ENCODE data around the gene SLC39A5.

SLC39A5 gene

DNA sequence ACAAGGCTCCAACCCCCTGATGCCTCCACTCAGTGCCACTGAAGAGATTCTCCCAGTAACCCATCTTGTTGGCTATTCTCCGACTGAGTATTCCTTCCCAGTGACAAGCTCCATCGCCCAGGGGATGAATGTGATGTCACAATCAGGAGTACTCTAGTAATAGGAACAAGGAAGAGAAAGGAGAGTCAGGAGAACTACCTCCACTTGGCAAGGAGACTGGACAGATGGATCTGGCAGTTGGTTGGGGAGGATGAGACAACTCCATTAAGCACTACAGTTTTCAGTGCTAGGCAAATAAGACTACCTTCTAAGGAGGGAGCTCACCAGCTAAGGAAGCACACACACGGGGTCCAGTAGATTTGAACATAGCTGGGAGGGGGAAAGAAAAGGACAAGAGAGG lies 13.4 kb upstream of the SLC39A5 start:
- DNase-seq = no peak

- DNase-seq = no peak
These were observed 10.0 kb upstream of the SLC39A5 start for GRCh38 chr12:56219840-56220239.

GRCh38 chr12:56220611-56221231 lies 9.1 kb upstream of the SLC39A5 start:
- no peak for DNase-seq

- peak; percentile 85 for DNase-seq
These were observed 8.6 kb upstream of the SLC39A5 start for GRCh38 chr12:56221232-56221756.

- peak; percentile 99 for DNase-seq
These were observed 7.9 kb upstream of the SLC39A5 start, which contains the start of gene RNF41 for GRCh38 chr12:56221757-56222530. Gene RNF41, minus strand, starts transcription at chr12:56221922. Its CDS starts 7,875 bp downstream, at chr12:56214047.

DNA sequence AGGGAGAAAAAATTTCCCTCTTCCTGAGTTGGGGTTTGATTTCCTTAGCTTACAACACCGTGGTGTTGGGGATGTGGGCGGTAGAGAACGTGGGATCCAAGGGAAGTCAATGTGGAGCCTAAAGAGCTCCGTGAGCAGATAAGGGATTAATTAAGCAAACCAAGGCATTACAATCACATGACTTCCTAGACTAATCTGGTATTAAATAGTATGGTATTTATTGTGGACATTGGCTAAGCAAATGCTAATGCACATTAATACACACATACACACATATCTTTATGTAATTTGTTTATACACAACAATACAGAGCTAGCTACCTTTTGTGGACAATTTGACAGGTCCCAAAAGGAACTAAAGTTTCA lies 7.3 kb upstream of the SLC39A5 start:
- no peak for DNase-seq

GRCh38 chr12:56223571-56224101 lies 6.2 kb upstream of the SLC39A5 start:
- DNase-seq = no peak

GRCh38 chr12:56224102-56224701 lies 5.6 kb upstream of the SLC39A5 start, which contains the start of gene NABP2:
Gene NABP2, plus strand, starts transcription at chr12:56224342. Its CDS starts 515 bp downstream, at chr12:56224857.
- peak; percentile 99 for DNase-seq

GRCh38 chr12:56224954-56225353 lies 4.9 kb upstream of the SLC39A5 start:
- DNase-seq = no peak

DNA sequence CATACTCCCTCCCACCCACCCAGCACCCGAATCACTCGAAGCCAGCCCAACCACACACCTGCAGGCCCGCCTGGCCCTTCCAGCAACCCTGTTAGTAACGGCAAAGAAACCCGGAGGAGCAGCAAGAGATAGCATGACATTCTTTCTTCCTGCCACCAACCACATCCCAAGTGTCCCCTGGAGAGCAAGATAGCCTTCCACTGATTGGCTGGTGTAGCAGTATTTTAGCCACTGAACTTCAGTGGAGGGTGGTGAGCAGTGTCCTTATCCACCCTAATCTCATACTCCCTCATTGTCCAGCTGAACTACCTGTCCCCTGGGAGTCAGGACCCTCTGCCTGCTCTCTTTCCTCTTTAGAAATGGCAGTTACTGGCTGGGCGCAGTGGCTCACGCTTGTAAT lies 769 bp upstream of the SLC39A5 start:
- no peak for DNase-seq

GRCh38 chr12:56230432-56231183 lies 757 bp downstream of the SLC39A5 start:
- DNase-seq = no peak

GRCh38 chr12:56231184-56231582 lies 1.3 kb downstream of the SLC39A5 start:
- DNase-seq = no peak

GRCh38 chr12:56234746-56235436 lies 5.0 kb downstream of the SLC39A5 start:
- DNase-seq = no peak

GRCh38 chr12:56236091-56236490 lies 6.2 kb downstream of the SLC39A5 start:
- DNase-seq = no peak

GRCh38 chr12:56236985-56237384 lies 7.1 kb downstream of the SLC39A5 start:
- DNase-seq = no peak

- no peak for DNase-seq
These were observed 7.7 kb downstream of the SLC39A5 start for GRCh38 chr12:56237552-56237951.

DNA sequence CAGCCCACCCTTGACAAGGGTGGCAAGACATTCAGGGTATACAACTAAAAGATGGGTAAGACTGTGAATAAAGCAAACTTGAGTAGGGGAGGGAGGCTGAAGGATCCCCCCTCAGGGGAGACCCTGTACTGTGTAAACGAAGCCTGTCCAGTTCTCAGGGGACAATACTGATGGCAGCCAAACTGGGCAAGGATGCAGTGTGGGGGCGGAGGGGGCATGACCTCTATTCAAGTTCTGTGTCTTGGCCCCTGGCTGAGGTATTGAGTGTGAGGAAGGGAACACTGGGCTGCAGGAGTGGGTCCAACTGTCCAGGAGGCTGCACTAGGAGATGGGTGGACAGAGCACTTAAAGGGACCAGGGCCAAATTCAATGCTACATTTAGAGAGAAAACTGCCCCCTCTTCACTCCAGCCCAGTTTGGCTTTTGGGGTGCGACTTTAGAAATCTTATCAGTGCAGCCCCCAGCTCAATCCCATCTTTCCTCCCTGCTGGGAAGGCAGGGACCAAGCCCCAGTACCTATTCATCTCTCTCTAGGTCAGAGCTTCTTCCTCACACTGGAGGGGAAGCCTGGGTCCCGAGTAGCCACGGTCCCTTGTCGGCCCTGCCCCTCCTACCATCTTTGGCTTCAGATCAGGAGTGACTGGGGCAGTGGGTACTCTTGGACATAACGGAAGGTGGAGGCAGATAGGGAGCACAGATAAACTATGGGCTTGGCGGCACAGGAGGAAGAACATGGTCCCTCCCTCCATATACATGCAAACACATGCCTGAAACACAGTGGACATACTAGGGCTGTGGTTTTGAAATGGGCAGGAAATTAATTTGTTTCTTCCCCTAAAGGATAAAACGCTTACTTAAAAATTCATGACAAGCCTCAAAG lies 11.8 kb downstream of the SLC39A5 start:
- DNase-seq = no peak

GRCh38 chr12:56242986-56243385 lies 13.1 kb downstream of the SLC39A5 start:
- no peak for DNase-seq

DNA sequence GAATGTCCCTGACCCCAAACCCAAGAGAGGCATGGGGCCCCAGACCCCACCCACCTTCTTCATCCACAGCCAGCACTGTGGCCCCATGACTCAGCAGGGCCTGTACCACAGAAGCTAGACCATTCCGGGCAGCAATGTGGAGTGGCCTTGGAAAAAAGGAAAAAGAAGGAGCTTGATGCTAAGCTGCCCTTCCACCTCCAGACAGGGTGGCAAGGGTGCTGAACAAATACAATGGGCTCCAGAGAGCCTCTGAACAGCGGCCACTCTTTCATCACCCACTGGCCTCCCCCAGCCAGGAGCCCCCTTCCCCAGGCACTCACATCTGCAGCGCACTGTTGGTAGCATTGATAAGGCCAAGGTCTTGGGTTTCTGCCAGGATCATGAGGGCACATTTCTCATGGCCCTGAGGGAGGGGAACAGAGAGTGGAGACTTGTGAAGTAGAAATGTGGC lies 13.9 kb downstream of the SLC39A5 start:
- no peak for DNase-seq

DNA sequence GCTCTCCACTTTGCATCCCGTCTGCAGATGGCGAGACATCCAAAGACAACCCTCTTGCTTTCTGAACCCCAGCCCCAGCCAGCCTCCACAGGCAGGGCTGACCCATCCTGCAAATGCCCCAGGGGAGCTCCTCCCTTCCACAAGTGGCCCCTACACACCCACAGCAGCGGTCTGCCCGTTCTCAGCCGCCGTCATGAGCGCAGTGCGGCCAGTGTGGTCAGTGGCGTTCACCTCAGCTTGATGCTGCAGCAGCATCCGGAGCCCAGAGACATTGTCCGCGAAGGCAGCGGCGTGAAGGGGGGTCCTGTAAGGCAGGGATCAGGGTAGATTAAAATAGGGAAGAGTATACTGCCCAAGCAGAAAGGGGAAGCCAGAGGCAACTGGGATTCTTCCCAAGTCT lies 14.6 kb downstream of the SLC39A5 start:
- DNase-seq = no peak

- no peak for DNase-seq
These were observed 18.1 kb downstream of the SLC39A5 start for GRCh38 chr12:56247923-56248322.

Data from right forelimb (tissue), 1 donor.